ENCODE measurements around the gene SCN5A.

SCN5A gene

DNA sequence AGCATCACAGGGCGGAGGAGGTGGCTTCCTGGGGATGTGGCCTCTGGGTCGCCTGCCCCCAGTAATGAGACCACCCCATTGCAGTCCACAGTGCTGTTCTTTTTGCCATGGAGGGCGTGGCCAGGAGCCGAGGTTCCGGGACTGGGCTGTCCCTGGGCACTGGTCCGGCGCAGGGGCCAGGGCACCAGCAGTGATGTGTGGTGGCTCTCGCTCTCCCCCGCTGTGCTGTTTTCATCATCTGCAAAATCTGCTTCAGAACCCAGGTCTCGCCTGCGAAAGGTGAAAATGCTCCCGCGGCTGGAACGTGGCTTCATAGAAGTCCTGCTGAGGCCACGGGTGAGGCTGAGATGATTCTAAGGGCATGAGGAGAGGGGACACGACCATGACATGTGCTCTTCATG, 45.8 kb downstream of the SCN5A start:
- in situ Hi-C loops (cut with MboI; ENCODE audit: low sequenced_read_pairs, unreplicated experiment), result no loop called here
- TF ChIP-seq, protein P1, sequence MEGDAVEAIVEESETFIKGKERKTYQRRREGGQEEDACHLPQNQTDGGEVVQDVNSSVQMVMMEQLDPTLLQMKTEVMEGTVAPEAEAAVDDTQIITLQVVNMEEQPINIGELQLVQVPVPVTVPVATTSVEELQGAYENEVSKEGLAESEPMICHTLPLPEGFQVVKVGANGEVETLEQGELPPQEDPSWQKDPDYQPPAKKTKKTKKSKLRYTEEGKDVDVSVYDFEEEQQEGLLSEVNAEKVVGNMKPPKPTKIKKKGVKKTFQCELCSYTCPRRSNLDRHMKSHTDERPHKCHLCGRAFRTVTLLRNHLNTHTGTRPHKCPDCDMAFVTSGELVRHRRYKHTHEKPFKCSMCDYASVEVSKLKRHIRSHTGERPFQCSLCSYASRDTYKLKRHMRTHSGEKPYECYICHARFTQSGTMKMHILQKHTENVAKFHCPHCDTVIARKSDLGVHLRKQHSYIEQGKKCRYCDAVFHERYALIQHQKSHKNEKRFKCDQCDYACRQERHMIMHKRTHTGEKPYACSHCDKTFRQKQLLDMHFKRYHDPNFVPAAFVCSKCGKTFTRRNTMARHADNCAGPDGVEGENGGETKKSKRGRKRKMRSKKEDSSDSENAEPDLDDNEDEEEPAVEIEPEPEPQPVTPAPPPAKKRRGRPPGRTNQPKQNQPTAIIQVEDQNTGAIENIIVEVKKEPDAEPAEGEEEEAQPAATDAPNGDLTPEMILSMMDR (IDR thresholded peaks at IDR 0.05; ENCODE audit: borderline replicate concordance, control extremely low read depth, extremely low read depth, insufficient read depth, missing control alignments), result no peak
- no peak for DNase-seq (ENCODE audit: low spot score)

DNA sequence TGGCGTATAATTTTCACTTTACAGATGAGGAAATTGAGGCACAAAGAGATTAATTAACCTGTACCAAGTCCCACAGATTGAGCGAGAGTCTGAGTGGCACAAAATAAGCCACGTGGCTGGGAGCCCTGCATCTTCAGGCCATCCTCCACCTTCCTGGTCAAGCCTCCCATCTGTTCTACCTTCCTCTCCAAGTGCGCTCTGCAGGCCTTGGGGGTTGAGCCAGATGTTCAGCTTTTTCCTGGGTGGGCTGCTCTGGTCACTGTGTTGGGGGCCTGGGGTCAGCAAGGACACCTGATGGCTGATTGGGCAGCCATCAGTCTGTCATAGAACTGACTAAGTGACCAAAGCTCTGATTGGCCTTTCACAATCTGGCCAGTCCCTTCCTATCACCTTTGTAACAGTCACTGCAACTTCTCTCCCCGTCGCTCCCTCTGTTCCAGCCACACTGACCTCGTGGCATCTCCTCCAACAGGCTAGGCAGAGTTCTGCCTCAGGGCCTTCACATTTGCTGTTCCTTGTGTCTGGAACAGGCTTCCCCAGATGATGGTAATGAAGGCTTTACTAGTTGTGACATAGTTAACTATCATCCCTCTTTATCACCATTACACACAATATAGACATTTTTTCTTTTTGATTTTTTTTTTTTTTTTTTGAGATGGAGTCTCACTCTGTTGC, 46.8 kb downstream of the SCN5A start:
- in situ Hi-C loops (cut with MboI; ENCODE audit: low sequenced_read_pairs, unreplicated experiment), result no loop called here
- TF ChIP-seq, protein P1 (IDR thresholded peaks at IDR 0.05; ENCODE audit: borderline replicate concordance, control extremely low read depth, extremely low read depth, insufficient read depth, missing control alignments), result no peak
- no peak for DNase-seq (ENCODE audit: low spot score)

DNA sequence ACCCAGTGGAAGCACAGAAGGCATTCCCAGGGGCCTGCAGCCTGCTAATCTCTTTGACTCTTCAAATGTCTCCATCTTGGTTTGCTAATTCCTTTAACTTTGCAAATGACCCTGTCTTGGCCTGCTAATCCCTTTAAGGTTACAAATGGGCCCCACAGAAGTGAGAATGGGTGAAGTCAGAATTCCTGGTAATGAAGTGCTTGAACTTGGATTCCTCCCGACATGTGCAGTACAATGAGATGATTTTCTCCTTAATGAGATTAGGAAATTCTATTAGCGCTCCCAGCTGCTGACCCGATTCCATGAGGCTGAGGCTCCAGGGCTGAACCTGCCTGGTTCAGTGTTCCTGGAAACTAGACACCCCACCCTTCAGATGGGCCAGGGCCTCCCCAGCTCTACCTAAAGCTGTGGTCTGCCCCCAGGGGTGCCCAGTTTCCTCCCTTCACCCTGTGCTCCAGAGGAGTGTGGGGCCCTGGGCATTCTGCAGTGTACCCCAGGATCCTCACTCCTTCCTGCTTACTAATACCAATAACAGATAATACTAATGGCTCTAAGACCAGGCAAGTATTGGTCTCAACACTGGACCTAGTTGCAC, 47.4 kb downstream of the SCN5A start:
- in situ Hi-C loops (cut with MboI; ENCODE audit: low sequenced_read_pairs, unreplicated experiment), result no loop called here

DNA sequence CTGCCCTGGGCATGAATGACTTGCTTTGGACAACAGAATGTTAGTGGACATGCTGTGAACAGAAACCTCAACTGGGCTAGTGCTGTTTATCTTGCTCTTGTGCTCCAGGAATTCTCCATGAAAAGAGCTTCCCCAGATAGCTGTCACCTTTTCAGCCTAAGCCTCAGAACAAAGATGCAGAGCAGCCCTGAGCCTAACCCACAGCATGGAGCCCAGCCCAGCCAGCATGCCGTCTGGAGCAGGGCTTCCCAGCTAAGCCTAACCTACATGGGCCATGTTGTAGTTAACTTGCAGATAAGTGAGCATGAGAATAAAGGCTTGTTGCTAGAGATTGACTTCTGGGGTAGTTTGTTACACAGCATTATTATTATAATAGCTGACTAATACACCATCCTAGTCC, 48.9 kb downstream of the SCN5A start:
- in situ Hi-C loops (cut with MboI; ENCODE audit: low sequenced_read_pairs, unreplicated experiment), result no loop called here
- TF ChIP-seq, protein P1 (IDR thresholded peaks at IDR 0.05; ENCODE audit: borderline replicate concordance, control extremely low read depth, extremely low read depth, insufficient read depth, missing control alignments), result no peak
- DNase-seq (ENCODE audit: low spot score), result no peak

More for the DNA sequence above, 47.4 kb downstream of the SCN5A start:
- no peak for DNase-seq (ENCODE audit: low spot score)
- TF ChIP-seq, protein P1 (IDR thresholded peaks at IDR 0.05; ENCODE audit: borderline replicate concordance, control extremely low read depth, extremely low read depth, insufficient read depth, missing control alignments), result no peak

DNA sequence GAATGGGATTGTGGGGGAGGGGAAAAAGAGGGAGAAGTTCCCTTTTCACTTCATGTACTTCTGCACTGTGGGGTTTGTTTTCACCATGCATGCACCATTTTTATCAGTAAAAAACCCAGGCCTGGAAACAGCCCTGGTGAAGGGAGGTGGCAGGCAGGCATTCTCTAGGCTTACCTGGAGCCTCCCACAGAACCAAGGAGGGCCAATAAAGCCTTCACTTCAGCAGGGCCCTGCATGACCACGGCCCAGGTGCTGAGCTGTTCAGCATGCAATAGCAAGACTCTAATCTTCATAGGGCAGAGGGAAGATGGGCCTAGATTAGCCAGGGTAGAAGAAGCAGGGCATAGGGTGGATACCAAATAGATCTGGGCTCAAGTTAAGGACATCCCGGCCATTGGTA, 49.6 kb downstream of the SCN5A start:
- in situ Hi-C loops (cut with MboI; ENCODE audit: low sequenced_read_pairs, unreplicated experiment), result no loop called here
- no peak for DNase-seq (ENCODE audit: low spot score)
- TF ChIP-seq, protein P1 (IDR thresholded peaks at IDR 0.05; ENCODE audit: borderline replicate concordance, control extremely low read depth, extremely low read depth, insufficient read depth, missing control alignments), result no peak

DNA sequence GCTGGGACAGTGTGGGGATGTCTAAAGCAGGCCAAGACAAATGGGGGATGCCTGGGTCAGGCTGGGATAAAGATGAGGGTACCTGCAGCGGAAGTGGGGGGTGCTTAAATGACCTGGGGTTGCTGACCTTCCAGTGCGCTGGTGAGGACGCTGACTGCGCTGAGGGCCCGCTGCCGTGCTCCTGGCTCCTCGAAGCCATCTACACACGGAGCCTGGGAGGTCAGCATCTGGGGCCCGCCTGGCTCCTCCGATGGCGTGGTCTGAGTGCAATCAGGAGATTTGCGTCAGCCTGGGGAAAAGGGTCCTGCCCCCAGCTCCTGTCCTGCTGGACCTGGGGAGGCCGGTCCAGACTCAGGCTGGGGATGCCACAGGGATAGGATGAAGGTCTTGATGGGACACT, 50.7 kb downstream of the SCN5A start:
- in situ Hi-C loops (cut with MboI; ENCODE audit: low sequenced_read_pairs, unreplicated experiment), result no loop called here
- no peak for DNase-seq (ENCODE audit: low spot score)
- TF ChIP-seq, protein P1 (IDR thresholded peaks at IDR 0.05; ENCODE audit: borderline replicate concordance, control extremely low read depth, extremely low read depth, insufficient read depth, missing control alignments), result no peak

Measured in GM13976 (cell line).